ENCODE measurements around the gene PALD1. TPM values are rescaled to one million over a fixed set of nuclear protein-coding genes. Genes with fewer than 3 reads are reported as not detected.

Gene PALD1
- total and polyA plus RNA-seq, 9 of the 15 experiments (the other 6 are each of a cell fraction or from before 2014, with no cell fraction given), result 0.03 to 0.29 (median 0.09) TPM; not detected in 2

DNA sequence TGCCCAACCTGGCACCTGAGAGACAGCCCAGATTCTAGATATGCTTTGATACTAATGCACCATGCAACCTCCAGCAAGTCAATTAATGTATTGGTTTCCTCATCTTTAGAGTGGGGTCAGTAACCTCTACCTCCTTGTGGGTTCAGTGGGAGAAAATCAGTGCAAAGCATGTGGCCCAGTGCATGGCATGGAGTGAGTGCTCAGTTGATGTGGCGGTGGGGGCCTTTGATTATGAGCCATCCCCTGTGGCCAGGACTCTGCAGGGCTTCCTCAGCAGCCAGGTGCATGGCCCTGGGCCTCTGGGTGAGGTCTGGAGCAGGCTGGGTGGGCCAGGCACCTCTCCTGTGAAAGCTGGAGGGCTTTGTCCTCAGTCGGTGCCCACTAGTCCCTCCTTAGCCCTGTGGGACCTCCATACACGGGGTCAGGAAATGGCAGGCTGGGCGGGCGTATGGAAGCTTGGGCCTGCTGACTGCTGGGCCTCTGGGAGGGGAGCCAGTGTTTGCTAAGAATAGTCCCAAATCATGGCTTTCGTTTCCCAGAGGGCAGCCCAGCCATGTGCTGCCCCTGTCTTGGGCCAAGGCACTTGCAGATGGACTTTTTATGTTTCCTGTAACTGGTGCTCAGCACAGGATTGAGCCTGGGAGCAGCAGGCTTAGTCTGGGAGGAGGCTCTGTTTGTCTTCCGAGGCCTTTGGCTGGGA is 3.4 kb downstream of the PALD1 start:
- ATAC-seq (no peak), FAIRE-seq (no peak), DNase-seq (ENCODE audit: extremely low read depth in 1 of 4, low spot score in 3 of 4) (no peak)
- H3K4me2 ChIP-seq (ENCODE audit: insufficient read depth, low read length), result no peak overlapping the region
- ChIA-PET CTCF (ENCODE audit: low intra/inter-chr PET ratio) (no interaction called here), POLR2A (interaction anchor here (0.5 to 0.8 kb wide), 2 partner anchors 40 to 137 kb away, joined by 3 read pairs; no protein-coding TSS in a partner anchor)
- no peaks in the 10 kb centered on the region for H3K9me1 ChIP-seq (ENCODE audit: control insufficient read depth, insufficient read depth, low read length)
- peaks cover 0 to 18% of the 10 kb centered on the region in 2 experiments; a peak in 4 of 5 replicates for H3K4me1 ChIP-seq (replicated peaks in 1 of 2; ENCODE audit: control insufficient read depth in 2 of 2, insufficient read depth in 2 of 2, low read length in 2 of 2)
- no peaks in the 10 kb centered on the region for H3K9me3 ChIP-seq (replicated peaks; ENCODE audit: control insufficient read depth, insufficient read depth, low read depth, low read length)
- BruUV-seq (replicated peaks), result no TSS peak
- in situ Hi-C loops (cut with MboI) (no loop called here), intact Hi-C loops (cut with micrococcal nuclease) (no loop called here)
- H2AFZ ChIP-seq (ENCODE audit: low read depth, low read length), result no peak overlapping the region
- H3K27ac ChIP-seq (ENCODE audit: extremely low read depth, low read depth, low read length), result no peak overlapping the region
- peaks cover 29% of the 10 kb centered on the region for H4K20me1 ChIP-seq (replicated peaks; ENCODE audit: control insufficient read depth, insufficient read depth, low read length)
- 0 out of 4 replicates have a peak overlapping the region, but pooled peaks of 1 of the 2 experiments have one; percentile 32 for H3K9ac ChIP-seq (ENCODE audit: insufficient read depth in 1 of 2, low read depth in 2 of 2, low read length in 2 of 2)
- 4% methylated on average over 7 of the region's 7 CpGs for WGBS (ENCODE audit: insufficient coverage, low coverage, missing lambda C conversion rate)
- H3K79me2 ChIP-seq (ENCODE audit: control insufficient read depth, insufficient read depth, low read length), result no peaks in the 10 kb centered on the region
- no peak overlapping the region for H3K4me3 ChIP-seq
- no peaks in the 10 kb centered on the region for H3K36me3 ChIP-seq (ENCODE audit: control insufficient read depth, insufficient read depth, low read length)
- TF ChIP-seq STAT5B (CRISPR knock-in tag; IDR thresholded peaks at IDR 0.05) (no peak), ERF (CRISPR knock-in tag; IDR thresholded peaks at IDR 0.05) (no peak), PRPF4 (IDR thresholded peaks at IDR 0.05; ENCODE audit: insufficient read depth, low read depth, low read length, poor library complexity, severe bottlenecking) (no peak), POLR2H (tag; IDR thresholded peaks at IDR 0.05; ENCODE audit: low read depth) (no peak), XRCC4 (IDR thresholded peaks at IDR 0.05; ENCODE audit: extremely low read depth, insufficient read depth, insufficient read length) (no peak), ZEB2 (IDR thresholded peaks at IDR 0.05) (no peak), MCM2 (IDR thresholded peaks at IDR 0.05; ENCODE audit: low read depth) (no peak), MTA2 (IDR thresholded peaks at IDR 0.05; ENCODE audit: low read depth) (no peak), TRIM28 (IDR thresholded peaks at IDR 0.05) (no peak), NEUROD1 (IDR thresholded peaks at IDR 0.05; ENCODE audit: borderline replicate concordance, low read depth, low read length, partially characterized antibody) (no peak), POU5F1 (IDR thresholded peaks at IDR 0.05; ENCODE audit: borderline replicate concordance, low read depth, low read length, partially characterized antibody) (no peak), SIX5 (IDR thresholded peaks at IDR 0.05; ENCODE audit: borderline replicate concordance in 1 of 2, insufficient read depth in 1 of 2, low read depth in 1 of 2, low read length in 2 of 2) (no peak), ZNF354B (CRISPR knock-in tag; IDR thresholded peaks at IDR 0.05) (no peak), BCOR (IDR thresholded peaks at IDR 0.05) (no peak), ZC3H4 (CRISPR knock-in tag; IDR thresholded peaks at IDR 0.05; ENCODE audit: borderline replicate concordance) (no peak)
- TF ChIP-seq, protein P1, sequence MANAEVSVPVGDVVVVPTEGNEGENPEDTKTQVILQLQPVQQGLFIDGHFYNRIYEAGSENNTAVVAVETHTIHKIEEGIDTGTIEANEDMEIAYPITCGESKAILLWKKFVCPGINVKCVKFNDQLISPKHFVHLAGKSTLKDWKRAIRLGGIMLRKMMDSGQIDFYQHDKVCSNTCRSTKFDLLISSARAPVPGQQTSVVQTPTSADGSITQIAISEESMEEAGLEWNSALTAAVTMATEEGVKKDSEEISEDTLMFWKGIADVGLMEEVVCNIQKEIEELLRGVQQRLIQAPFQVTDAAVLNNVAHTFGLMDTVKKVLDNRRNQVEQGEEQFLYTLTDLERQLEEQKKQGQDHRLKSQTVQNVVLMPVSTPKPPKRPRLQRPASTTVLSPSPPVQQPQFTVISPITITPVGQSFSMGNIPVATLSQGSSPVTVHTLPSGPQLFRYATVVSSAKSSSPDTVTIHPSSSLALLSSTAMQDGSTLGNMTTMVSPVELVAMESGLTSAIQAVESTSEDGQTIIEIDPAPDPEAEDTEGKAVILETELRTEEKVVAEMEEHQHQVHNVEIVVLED (CRISPR knock-in tag; IDR thresholded peaks at IDR 0.05), result no peak
- TF ChIP-seq, protein P2, sequence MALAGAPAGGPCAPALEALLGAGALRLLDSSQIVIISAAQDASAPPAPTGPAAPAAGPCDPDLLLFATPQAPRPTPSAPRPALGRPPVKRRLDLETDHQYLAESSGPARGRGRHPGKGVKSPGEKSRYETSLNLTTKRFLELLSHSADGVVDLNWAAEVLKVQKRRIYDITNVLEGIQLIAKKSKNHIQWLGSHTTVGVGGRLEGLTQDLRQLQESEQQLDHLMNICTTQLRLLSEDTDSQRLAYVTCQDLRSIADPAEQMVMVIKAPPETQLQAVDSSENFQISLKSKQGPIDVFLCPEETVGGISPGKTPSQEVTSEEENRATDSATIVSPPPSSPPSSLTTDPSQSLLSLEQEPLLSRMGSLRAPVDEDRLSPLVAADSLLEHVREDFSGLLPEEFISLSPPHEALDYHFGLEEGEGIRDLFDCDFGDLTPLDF (CRISPR knock-in tag; IDR thresholded peaks at IDR 0.05), result no peak
- H3K27me3 ChIP-seq (ENCODE audit: control insufficient read depth in 2 of 2, insufficient read depth in 2 of 2, low read length in 2 of 2), result peaks cover 59 to 82% of the 10 kb centered on the region in 2 experiments
